Measurements from ENCODE around the gene DUXA.
"Not testable (repeated sequence)": the region's sequence is repeated elsewhere in the genome, so short reads cannot be mapped to it uniquely, and the experiment has no call there.

DUXA gene

GRCh38 chr19:57167385-57167784 is at the start of gene DUXA:
Gene DUXA (minus strand): TSS chr19:57167485. CDS start chr19:57167443, 42 bp downstream.
- DNase-seq (ENCODE audit: low read depth), result no peak

GRCh38 chr19:57212109-57212508 is 44.8 kb upstream of the DUXA start:
- DNase-seq (ENCODE audit: low read depth), result no peak

DNA sequence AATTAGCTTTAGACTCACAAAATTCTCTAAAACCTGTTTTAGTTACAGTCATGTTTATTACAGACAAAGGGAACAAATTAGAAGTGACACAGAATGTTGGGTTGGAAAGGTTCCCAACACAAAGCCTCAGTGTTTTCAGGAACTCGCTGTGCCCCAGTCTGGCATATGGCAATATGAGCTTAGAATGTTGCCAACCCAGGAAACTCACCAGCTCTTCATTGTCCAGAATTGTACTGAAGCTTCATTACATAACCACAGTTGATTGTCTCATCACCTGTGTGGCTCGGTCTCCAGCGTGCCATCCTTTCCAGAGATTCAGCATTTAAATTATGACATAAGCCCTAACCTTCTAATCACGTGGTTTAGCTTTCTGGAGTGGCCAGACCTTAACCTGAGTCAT is 43.1 kb upstream of the DUXA start:
- no peak for DNase-seq (ENCODE audit: low read depth)

GRCh38 chr19:57202160-57202559 is 34.9 kb upstream of the DUXA start:
- no peak for DNase-seq (ENCODE audit: low read depth)

DNA sequence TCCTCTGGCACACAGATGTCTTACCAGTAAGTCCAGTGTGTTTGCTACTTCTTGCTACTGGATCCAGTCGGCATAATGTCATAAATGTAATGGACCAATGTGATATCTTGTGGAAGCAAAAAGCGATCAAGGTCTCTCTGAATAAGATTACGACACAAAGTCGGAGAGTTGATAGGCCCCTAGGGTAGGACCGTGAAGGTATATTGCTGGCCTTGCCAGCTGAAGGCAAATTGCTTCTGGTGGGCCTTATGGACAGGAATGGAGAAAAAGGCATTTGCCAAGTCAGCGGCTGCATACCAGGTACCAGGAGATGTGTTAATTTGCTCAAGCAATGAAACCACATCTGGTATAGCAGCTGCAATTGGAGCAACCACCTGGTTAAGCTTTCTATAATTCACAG is 30.6 kb upstream of the DUXA start:
- DNase-seq (ENCODE audit: low read depth), result not testable (repeated sequence)

DNA sequence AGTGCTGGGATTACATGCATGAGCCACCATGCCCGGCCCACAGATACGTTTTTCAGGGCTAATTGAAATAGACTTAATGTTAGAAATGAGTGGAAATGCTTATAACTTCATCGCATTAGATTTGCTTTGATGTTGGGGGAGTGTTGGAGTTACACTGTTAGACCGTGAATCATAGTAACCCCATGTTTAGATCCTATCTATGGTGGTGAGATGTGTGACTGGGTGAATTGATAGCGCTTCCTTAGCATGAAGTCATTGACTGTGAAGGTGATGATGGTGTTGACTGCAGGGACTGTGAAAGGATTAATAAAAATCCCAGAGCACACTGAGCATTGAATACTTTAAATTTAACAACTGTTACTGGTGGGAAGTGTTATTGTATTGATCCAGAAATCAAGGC is 25.7 kb upstream of the DUXA start:
- no peak for DNase-seq (ENCODE audit: low read depth)

- peak; percentile 29 for DNase-seq (ENCODE audit: low read depth)
Observed at GRCh38 chr19:57192077-57192420, 24.8 kb upstream of the DUXA start.

- peak; percentile 93 for DNase-seq (ENCODE audit: low read depth)
Observed at GRCh38 chr19:57191141-57192076, 24.1 kb upstream of the DUXA start, which contains the start of gene ZNF264. Gene ZNF264 (plus strand): TSS chr19:57191500. CDS start chr19:57191914, 414 bp downstream.

DNA sequence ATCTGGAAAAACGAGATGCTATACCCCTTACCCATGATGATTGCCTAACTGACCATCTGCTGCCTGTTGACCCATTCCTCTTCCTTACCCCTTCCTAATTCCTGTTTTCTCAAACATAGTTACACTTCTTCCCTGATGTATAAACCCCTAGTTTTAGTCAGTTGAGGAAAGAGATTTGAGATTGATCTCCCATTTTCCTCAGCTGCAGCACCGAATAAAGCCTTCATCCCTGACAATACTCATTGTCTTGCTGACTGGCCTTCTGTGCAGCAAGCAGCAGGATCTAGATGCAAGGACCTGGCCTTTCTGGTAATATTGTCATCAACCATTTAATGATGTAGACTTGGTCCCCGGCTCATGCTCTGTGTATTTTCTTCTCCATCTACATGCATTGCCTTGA is 23.0 kb upstream of the DUXA start:
- no peak for DNase-seq (ENCODE audit: low read depth)

DNA sequence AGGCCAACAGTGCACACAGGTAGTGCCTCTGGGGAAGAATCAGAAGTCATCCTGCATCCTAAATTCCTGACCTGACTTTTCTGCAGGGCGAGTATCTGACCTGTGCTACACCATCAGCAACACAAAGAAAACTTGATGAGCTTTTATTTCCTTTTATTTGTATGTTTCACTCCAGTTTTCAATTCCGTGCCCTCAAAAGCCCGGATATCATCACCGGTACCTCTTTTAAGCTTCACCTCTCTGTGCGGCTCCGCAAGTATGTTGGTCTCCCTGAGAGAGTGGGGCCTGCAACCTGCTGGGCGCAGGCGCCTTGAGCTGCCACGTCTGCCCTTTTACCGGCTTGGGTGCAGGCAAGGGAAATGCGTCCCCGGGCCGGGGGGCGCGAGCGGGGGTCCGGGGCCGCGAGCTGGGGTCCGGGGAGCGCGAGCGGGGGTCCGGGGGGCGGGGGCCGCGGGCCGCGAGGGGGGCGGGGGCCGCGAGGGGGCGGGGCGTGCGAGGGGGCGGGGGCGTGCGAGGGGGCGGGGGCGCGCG is 4.3 kb upstream of the DUXA start:
- peak; percentile 43 for DNase-seq (ENCODE audit: low read depth)

- no peak for DNase-seq (ENCODE audit: low read depth)
Observed at GRCh38 chr19:57165846-57166245, 1.4 kb downstream of the DUXA start.

DNA sequence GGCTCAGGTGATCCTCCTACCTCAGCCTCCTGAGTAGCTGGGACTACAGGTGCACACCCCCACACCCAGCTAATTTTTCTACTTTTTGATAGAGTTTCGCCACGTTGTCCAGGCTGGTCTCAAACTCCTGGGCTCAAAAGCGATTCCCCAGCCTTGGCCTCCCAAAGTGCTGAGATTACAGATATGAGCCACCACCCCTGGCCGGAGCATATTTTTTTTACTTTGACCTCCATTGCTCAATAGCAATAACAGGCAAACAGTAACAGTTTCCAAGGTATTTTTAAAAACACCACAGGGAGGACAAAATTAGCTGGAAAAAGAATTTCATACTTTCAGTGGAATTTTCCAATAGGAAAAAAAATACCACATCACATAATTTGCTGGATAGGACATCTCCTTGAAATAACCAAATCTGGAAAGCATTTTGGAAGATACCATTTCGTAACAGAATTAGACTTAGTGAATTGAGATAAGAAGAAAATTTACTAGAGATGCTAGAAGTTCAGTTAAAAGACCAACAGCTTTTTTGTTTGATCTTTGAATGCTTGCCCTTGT is 5.2 kb downstream of the DUXA start:
- no peak for DNase-seq (ENCODE audit: low read depth)

DNA sequence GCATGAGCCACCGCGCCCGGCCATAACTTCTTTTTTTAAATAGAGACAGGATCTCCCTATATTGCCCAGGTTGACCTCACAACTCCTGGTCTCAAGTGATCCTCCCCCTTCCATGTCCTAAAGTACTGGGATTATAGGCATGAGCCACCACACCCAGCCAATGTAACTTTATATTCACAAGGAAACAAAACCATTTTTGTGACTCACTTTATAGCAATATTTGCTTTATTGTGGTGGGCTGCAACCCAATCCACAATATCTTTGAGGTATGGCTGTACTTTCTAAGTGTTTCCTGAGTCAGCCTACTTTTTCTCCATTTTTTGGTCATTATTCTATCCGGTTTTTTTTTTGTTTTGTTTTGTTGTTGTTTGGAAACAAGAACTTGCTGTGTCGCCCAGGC is 14.4 kb downstream of the DUXA start:
- no peak for DNase-seq (ENCODE audit: low read depth)

DNA sequence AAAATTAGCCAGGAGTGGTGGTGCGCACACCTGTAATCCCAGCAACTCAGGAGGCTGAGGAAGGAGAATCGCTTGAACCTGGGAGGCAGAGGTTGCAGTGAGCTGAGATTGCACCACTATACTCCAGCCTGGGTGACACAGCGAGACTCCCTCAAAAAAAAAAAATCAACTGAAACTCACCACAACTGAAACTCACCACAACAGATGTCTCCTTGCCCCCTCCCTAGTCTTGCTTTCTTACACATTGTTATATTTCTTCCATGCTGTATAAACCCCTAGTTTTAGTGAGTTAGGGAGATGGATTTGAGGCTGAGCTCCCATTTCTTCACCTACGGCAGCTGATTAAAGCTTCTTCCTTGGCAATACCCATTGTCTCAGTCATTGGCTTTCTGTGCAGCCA is 25.6 kb downstream of the DUXA start:
- DNase-seq (ENCODE audit: low read depth), result no peak

GRCh38 chr19:57135797-57136196 is 31.5 kb downstream of the DUXA start:
- no peak for DNase-seq (ENCODE audit: low read depth)

GRCh38 chr19:57127403-57127802 is 39.9 kb downstream of the DUXA start:
- not testable (repeated sequence) for DNase-seq (ENCODE audit: low read depth)

GRCh38 chr19:57123882-57124281 is 43.4 kb downstream of the DUXA start:
- DNase-seq (ENCODE audit: low read depth), result peak; percentile 2

GRCh38 chr19:57118848-57119247 is 48.4 kb downstream of the DUXA start:
- no peak for DNase-seq (ENCODE audit: low read depth)

DNA sequence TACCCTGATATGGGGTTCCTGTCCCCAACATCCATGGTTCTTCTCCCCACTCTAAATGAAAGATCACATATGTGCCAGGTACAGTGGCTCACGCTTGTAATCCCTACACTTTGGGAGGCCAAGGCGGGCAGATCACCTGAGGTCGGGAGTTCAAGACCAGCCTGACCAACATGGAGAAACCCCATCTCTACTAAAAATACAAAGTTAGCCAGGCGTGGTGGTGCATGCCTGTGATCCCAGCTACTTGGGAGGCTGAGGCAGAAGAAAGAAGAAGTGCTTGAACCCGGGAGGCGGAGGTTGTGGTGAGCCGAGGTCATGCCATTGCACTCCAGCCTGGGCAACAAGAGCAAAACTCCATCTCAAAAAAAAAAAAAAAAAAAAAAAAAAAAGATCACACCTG is 53.8 kb downstream of the DUXA start:
- not testable (repeated sequence) for DNase-seq (ENCODE audit: low read depth)

DNA sequence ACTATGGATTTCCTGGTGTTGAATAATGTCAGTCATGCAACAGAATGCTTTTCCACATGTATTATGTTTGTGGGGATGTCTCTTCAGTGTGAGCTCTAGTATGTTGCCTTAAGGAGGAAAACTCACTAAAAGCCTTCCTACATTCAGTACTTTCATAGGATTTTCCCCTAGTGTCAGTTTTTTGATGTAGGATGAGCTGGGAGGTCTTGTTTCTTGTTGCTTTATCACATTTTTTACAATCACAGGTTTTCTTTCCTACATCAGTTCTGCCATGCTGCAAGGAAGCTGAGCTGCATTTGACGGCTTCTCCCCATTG is 56.0 kb downstream of the DUXA start:
- no peak for DNase-seq (ENCODE audit: low read depth)

- no peak for DNase-seq (ENCODE audit: low read depth)
Observed at GRCh38 chr19:57110592-57111328, 56.5 kb downstream of the DUXA start.

DNA sequence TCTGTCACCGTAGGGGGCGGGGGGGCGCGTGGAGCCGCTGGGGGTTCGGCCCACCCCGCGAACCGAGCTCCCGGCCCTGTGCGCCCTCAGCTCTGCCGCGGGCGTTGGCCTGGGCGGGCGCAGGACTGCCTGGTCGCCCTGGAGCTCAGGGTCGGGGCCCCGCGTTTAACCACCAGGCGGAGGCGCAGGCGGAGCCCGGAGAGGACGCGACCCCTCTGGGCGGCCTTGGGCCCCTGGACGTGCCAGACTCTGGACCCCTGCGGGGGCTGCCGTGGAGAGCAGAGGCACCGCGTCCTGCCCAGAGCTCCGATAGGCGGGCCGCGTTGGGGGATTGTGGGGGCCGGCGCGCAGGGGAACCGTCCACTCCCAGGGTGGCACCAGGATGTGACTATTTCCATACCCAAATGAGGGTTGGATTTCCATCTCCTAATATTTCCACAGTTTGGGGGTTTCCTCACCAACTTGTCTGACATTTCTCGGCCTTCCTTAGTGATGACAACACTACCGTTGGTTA is 60.5 kb downstream of the DUXA start:
- no peak for DNase-seq (ENCODE audit: low read depth)

Data from iris pigment epithelial cell (primary cell).